HCT116 (cell line): ENCODE data around the gene KLF14. TPM values are rescaled to one million over a fixed set of nuclear protein-coding genes. Genes with fewer than 3 reads are reported as not detected.

Experiments used
- ATAC-seq: fragments of 200-7000 bp; cut with Tn5 transposase; 2 replicates; pipeline ENCODE4 v1.9.1; 2020; ENCODE audit warnings: mild to moderate bottlenecking, moderate library complexity
- BruUV-seq: library from RNA; stranded (reverse); fragments of 400-500 nt; replicated peaks from 2 replicates; lab custom pipeline; 2021; lab: Mats Ljungman, UMichigan
- CTCF ChIA-PET: fragments of 300-600 bp; sonication (Branson Sonifier 250); formaldehyde crosslinking; loops from one replicate; lab custom pipeline; 2021; ENCODE audit warnings: antibody characterized with exemption; lab: Charles Lee
- POLR2A ChIA-PET: fragments of 300-600, 350-600 bp; sonication (Branson Sonifier 250); formaldehyde crosslinking; loops from one replicate; lab custom pipeline; 2021; ENCODE audit warnings: antibody characterized with exemption; lab: Charles Lee
- RAD21 ChIA-PET, 2 experiments: fragments of 300-600 bp; sonication (Branson Sonifier 250); formaldehyde crosslinking; loops; one replicate each; lab custom pipeline; 2023; ENCODE audit warnings: low total read pairs in 2 of 2; ENCODE audit not compliant: uncharacterized antibody in 2 of 2, unreplicated experiment in 2 of 2, low non-redundant PET in 1 of 2; lab: Charles Lee
- DNase-seq: peaks from one replicate; pipeline ENCODE4 v3.0.0-alpha.2; 2010; ENCODE audit warnings: low read depth, low spot score
- H2AFZ ChIP-seq: fragments of 200-600 bp; shearing (Covaris generic), sonication (generic); 2 replicates; pipeline ENCODE4 v1.6.1; 2017; ENCODE audit warnings: low read depth, mixed run types, mixed read lengths, antibody characterized with exemption, low read length; ENCODE audit not compliant: poor library complexity, severe bottlenecking
- H3K27ac ChIP-seq: 2 replicates; pipeline ENCODE4 v1.5.1; 2012; ENCODE audit warnings: low read depth, low read length
- H3K27me3 ChIP-seq: fragments of 200-600 bp; sonication (generic); 2 replicates; pipeline ENCODE4 v1.6.1; 2016; ENCODE audit warnings: mixed run types, low read length, mixed read lengths; ENCODE audit not compliant: insufficient read depth
- H3K36me3 ChIP-seq, 2 experiments: fragments of 200-500 bp in 1 of 2; fragments of 200-600 bp in 1 of 2; sonication (Bioruptor generic) in 1 of 2; sonication (generic) in 1 of 2; 2 replicates each; pipeline versions ENCODE4 v1.5.1 to v1.6.1; 2014 to 2016; ENCODE audit warnings: low read length in 2 of 2, inconsistent platforms in 1 of 2, mixed read lengths in 1 of 2, mixed run types in 1 of 2; ENCODE audit not compliant: insufficient read depth in 2 of 2, control insufficient read depth in 1 of 2
- H3K4me1 ChIP-seq, 2 experiments: fragments of 200-600 bp in 1 of 2; sonication (generic) in 1 of 2; 2 replicates each; pipeline versions ENCODE4 v1.5.1 to v1.6.1; 2012 to 2017; ENCODE audit warnings: low read length in 2 of 2, inconsistent platforms in 1 of 2, mild to moderate bottlenecking in 1 of 2, mixed read lengths in 1 of 2, mixed run types in 1 of 2, moderate library complexity in 1 of 2; ENCODE audit not compliant: insufficient read depth in 2 of 2, control insufficient read depth in 1 of 2
- H3K4me2 ChIP-seq: fragments of 200-600 bp; sonication (generic); 2 replicates; pipeline ENCODE4 v1.6.1; 2017; ENCODE audit warnings: mixed run types, low read length, mixed read lengths
- H3K4me3 ChIP-seq, 2 experiments: fragments of 200-600 bp in 1 of 2; sonication (generic) in 1 of 2; replicated peaks in 1 of 2; 2 replicates each; pipeline ENCODE4 v1.5.1; 2011 to 2016; ENCODE audit warnings: low read length in 2 of 2, control low read depth in 1 of 2, low read depth in 1 of 2, mild to moderate bottlenecking in 1 of 2, mixed read lengths in 1 of 2, mixed run types in 1 of 2
- H3K79me2 ChIP-seq: fragments of 200-600 bp; sonication (generic); 2 replicates; pipeline ENCODE4 v1.6.1; 2017; ENCODE audit warnings: mild to moderate bottlenecking, mixed run types, low read length, moderate library complexity, mixed read lengths; ENCODE audit not compliant: insufficient read depth
- H3K9ac ChIP-seq: fragments of 200-600 bp; sonication (generic); 2 replicates; pipeline ENCODE4 v1.6.1; 2016; ENCODE audit warnings: low read length, mixed read lengths
- H3K9me2 ChIP-seq: fragments of 200-600 bp; sonication (generic), shearing (Covaris generic); 2 replicates; pipeline ENCODE4 v1.6.1; 2017; ENCODE audit warnings: mixed run types, mild to moderate bottlenecking, moderate library complexity; ENCODE audit not compliant: insufficient read depth
- H3K9me3 ChIP-seq, 2 experiments: fragments of 200-500 bp in 1 of 2; fragments of 200-600 bp in 1 of 2; sonication (Bioruptor generic) in 1 of 2; sonication (generic) in 1 of 2; 2 replicates each; pipeline ENCODE4 v1.6.1; 2014 to 2017; ENCODE audit warnings: low read length in 2 of 2, mixed read lengths in 2 of 2, inconsistent platforms in 1 of 2, low read depth in 1 of 2, mild to moderate bottlenecking in 1 of 2, mixed run types in 1 of 2, moderate library complexity in 1 of 2; ENCODE audit not compliant: control insufficient read depth in 1 of 2, insufficient read depth in 1 of 2
- H4K20me1 ChIP-seq: fragments of 200-600 bp; sonication (generic), shearing (Covaris generic); 2 replicates; pipeline ENCODE4 v1.6.1; 2017; ENCODE audit warnings: mixed run types, mild to moderate bottlenecking, moderate library complexity; ENCODE audit not compliant: insufficient read depth
- CTCF ChIP-seq, 3 experiments: fragments of 200-600 bp in 1 of 3; sonication (generic) in 1 of 3; IDR thresholded peaks in 2 of 3; conservative IDR thresholded peaks in 1 of 3; 2 replicates each; pipeline ENCODE4 v1.5.1; 2012 to 2017; ENCODE audit warnings: low read depth in 2 of 3, low read length in 2 of 3, antibody characterized with exemption in 1 of 3, borderline replicate concordance in 1 of 3, control low read depth in 1 of 3, mild to moderate bottlenecking in 1 of 3, mixed read lengths in 1 of 3, mixed run types in 1 of 3, moderate library complexity in 1 of 3; ENCODE audit not compliant: insufficient read depth in 1 of 3
- EZH2 ChIP-seq: fragments of 200-600 bp; sonication (generic); IDR thresholded peaks from 2 replicates; pipeline ENCODE4 v1.6.1; 2017; ENCODE audit warnings: antibody characterized with exemption, mixed run types
- FOSL1 ChIP-seq: IDR thresholded peaks from 2 replicates; pipeline ENCODE4 v1.6.1; 2012; ENCODE audit warnings: low read depth
- RAD21 ChIP-seq: IDR thresholded peaks from 2 replicates; pipeline ENCODE4 v1.6.1; 2012; ENCODE audit warnings: low read depth, mild to moderate bottlenecking
- REST ChIP-seq: IDR thresholded peaks from 2 replicates; pipeline ENCODE4 v1.6.1; 2012; ENCODE audit warnings: low read depth
- SIN3A ChIP-seq: IDR thresholded peaks from 2 replicates; pipeline ENCODE4 v1.6.1; 2012; ENCODE audit warnings: low read depth
- SRF ChIP-seq: IDR thresholded peaks from 2 replicates; pipeline ENCODE4 v1.6.1; 2012; ENCODE audit warnings: low read depth
- intact Hi-C: fragments of 100-400 bp; cut with micrococcal nuclease; formaldehyde crosslinking; loops from 2 replicates; pipeline ENCODE4 v1.10.0; 2022
- total RNA-seq: library from RNA; stranded (reverse); gene quantifications from one replicate; pipeline ENCODE4 v1.2.1, GENCODE V29; 2021; ENCODE audit not compliant: unreplicated experiment

Gene KLF14
- total RNA-seq, 1 experiment from 2014 or later, result 0.93 TPM

- CTCF ChIA-PET, result interaction anchor here (0.6 to 2.3 kb wide), 22 partner anchors 9 to 1110 kb away, joined by 3 to 32 read pairs (median 4); partner anchors contain the start of genes KLF14, KLHDC10 and TMEM209
- Histone ChIP-seq H3K4me2 (no peak overlapping the region), H4K20me1 (no peaks in the 10 kb centered on the region), H3K9me3 (no peaks in the 10 kb centered on the region), H3K4me1 (no peaks in the 10 kb centered on the region), H3K79me2 (no peaks in the 10 kb centered on the region), H2AFZ (peak overlapping the region; percentile 39), H3K27me3 (no peaks in the 10 kb centered on the region), H3K27ac (no peak overlapping the region), H3K9ac (no peak overlapping the region), H3K4me3 (no peak overlapping the region), H3K36me3 (no peaks in the 10 kb centered on the region), H3K9me2 (no peaks in the 10 kb centered on the region)
- DNase-seq (peak; percentile 37), ATAC-seq (peak; percentile 74)
- POLR2A ChIA-PET, result no interaction called here
- intact Hi-C loops, result loop anchor here (1.0 kb wide), 2 partner anchors 516 to 686 kb away; no protein-coding TSS in a partner anchor
- RAD21 ChIA-PET, result interaction anchor here (1.0 to 1.2 kb wide), 2 partner anchors 686 to 687 kb away, joined by 4 to 6 read pairs; no protein-coding TSS in a partner anchor
- TF ChIP-seq SRF, result no peak
- TF ChIP-seq CTCF (IDR thresholded peaks at IDR 0.05 in 2 of 3, conservative IDR thresholded peaks at IDR 0.05 in 1 of 3; ENCODE audit: borderline replicate concordance in 1 of 3, insufficient read depth in 1 of 3, low read depth in 2 of 3, low read length in 2 of 3), result peak; percentile 55 to 81 (median 77)
- TF ChIP-seq RAD21, result peak; percentile 80
- no TSS peak for BruUV-seq
These were observed 24.5 kb upstream of the KLF14 start for GRCh38 chr7:130758429-130759056.

GRCh38 chr7:130756316-130756715 is 22.3 kb upstream of the KLF14 start:
- ATAC-seq (no peak), DNase-seq (no peak)
- Histone ChIP-seq H3K4me2 (no peak overlapping the region), H4K20me1 (no peaks in the 10 kb centered on the region), H3K4me1 (no peaks in the 10 kb centered on the region), H3K36me3 (no peaks in the 10 kb centered on the region), H3K79me2 (no peaks in the 10 kb centered on the region), H3K9ac (no peak overlapping the region), H3K9me2 (no peaks in the 10 kb centered on the region), H3K27me3 (no peaks in the 10 kb centered on the region), H3K4me3 (no peak overlapping the region), H3K9me3 (no peaks in the 10 kb centered on the region), H2AFZ (no peak overlapping the region), H3K27ac (no peak overlapping the region)
- ChIA-PET CTCF (no interaction called here), RAD21 (no interaction called here), POLR2A (no interaction called here)
- no peak for TF ChIP-seq FOSL1
- TF ChIP-seq SIN3A, result no peak
- no peak for TF ChIP-seq EZH2
- TF ChIP-seq REST, result no peak
- intact Hi-C loops, result no loop called here
- BruUV-seq, result no TSS peak
